Measurements from ENCODE around the gene SLC7A8.

Gene SLC7A8

DNA sequence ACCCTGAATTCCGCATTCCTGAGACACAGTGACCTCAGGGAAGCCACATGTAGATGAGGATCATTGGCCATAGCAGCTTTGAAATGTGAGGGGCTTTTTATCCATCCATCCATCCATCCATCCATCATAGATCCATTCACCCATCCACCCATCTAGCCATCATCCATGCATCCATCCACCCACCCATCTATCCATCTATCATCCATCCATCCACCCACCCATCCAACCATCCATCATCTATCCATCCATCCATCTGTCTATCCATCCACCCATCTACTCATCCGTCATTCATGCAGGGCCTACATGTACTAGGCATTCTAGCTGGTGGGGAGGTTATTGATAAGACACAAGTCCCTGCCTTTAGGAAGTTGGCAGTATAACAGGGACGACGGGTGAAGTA is 36.5 kb downstream of the SLC7A8 start:
- Histone ChIP-seq H3K9ac (ENCODE audit: low read depth in 1 of 2, low read length in 2 of 2) (no peak overlapping the region), H3K36me3 (ENCODE audit: control insufficient read depth in 1 of 2, insufficient read depth in 2 of 2, low read length in 2 of 2) (peaks cover 0 to 14% of the 10 kb centered on the region in 2 donors), H3K9me3 (ENCODE audit: control insufficient read depth in 1 of 2, low read length in 2 of 2) (no peaks in the 10 kb centered on the region), H3K27ac (ENCODE audit: low read depth, low read length) (no peak overlapping the region), H3K27me3 (ENCODE audit: control insufficient read depth in 1 of 2, insufficient read depth in 2 of 2, low read length in 2 of 2) (no peaks in the 10 kb centered on the region), H3K4me3 (ENCODE audit: low read depth in 1 of 2, low read length in 2 of 2) (no peak overlapping the region), H3K4me1 (ENCODE audit: control insufficient read depth in 1 of 2, insufficient read depth in 2 of 2, low read length in 2 of 2) (no peaks in the 10 kb centered on the region)

DNA sequence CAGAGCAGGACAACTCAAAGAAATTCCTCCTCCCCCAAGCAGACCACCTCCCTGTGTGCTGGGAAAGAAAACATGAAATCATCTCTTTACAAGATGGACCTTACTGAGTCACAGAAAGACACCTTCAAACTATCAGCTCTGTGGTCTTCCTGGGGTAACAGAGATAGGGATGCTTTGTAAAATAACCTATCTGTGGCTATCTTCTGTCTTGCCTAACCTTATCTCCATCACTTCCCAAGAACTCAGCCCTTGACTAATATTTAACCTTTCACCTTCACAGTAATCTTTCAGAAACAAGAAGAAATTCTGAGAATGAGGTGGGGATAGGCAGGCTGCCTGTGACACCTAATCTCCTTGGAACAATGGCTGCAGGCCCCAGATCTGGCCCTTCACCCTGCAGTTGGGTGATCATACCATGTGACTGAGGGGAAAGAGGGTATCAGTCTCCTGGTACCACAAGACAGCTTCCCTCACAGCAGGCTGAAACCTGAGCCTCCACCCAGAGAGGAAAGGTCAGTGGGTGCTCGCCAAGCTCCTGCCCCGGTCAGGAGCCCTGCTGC is 37.0 kb downstream of the SLC7A8 start:
- H3K9ac ChIP-seq (ENCODE audit: low read depth in 1 of 2, low read length in 2 of 2) = no peak overlapping the region
- H3K27ac ChIP-seq (ENCODE audit: low read depth, low read length) = no peak overlapping the region
- H3K4me3 ChIP-seq (ENCODE audit: low read depth in 1 of 2, low read length in 2 of 2) = no peak overlapping the region
- no peaks in the 10 kb centered on the region for H3K27me3 ChIP-seq (ENCODE audit: control insufficient read depth in 1 of 2, insufficient read depth in 2 of 2, low read length in 2 of 2)
- peaks cover 0 to 14% of the 10 kb centered on the region in 2 donors for H3K36me3 ChIP-seq (ENCODE audit: control insufficient read depth in 1 of 2, insufficient read depth in 2 of 2, low read length in 2 of 2)
- no peaks in the 10 kb centered on the region for H3K9me3 ChIP-seq (ENCODE audit: control insufficient read depth in 1 of 2, low read length in 2 of 2)
- no peaks in the 10 kb centered on the region for H3K4me1 ChIP-seq (ENCODE audit: control insufficient read depth in 1 of 2, insufficient read depth in 2 of 2, low read length in 2 of 2)

DNA sequence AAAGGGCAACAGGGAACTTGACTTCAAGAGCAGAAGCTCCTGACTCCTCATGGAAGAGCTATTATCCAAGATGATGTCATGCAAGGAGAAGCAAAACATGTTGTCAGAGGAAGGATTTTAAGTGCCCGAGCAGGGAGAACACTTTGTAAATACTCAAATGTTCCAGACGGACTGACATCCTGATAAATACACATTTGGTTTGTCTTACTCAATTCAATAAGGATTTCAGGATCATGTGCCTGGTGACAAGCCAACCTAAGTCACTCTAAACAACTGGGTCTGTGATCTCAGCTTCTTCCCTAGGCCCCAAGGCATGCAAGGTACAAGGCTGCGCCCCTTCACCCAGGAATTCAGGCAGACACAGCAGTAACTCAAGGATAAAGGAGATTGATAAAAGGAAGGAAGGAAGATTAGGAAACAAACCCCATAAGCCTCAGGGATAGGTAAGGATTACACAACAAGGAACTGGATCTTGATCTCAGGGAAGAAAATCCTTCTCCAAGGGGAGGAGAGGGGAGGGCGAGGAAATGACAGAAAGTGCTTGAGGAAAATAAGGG is 37.6 kb downstream of the SLC7A8 start:
- Histone ChIP-seq H3K4me3 (ENCODE audit: low read depth in 1 of 2, low read length in 2 of 2) (no peak overlapping the region), H3K27ac (ENCODE audit: low read depth, low read length) (no peak overlapping the region), H3K36me3 (ENCODE audit: control insufficient read depth in 1 of 2, insufficient read depth in 2 of 2, low read length in 2 of 2) (peaks cover 0 to 14% of the 10 kb centered on the region in 2 donors), H3K9ac (ENCODE audit: low read depth in 1 of 2, low read length in 2 of 2) (no peak overlapping the region), H3K4me1 (ENCODE audit: control insufficient read depth in 1 of 2, insufficient read depth in 2 of 2, low read length in 2 of 2) (no peaks in the 10 kb centered on the region), H3K9me3 (ENCODE audit: control insufficient read depth in 1 of 2, low read length in 2 of 2) (no peaks in the 10 kb centered on the region), H3K27me3 (ENCODE audit: control insufficient read depth in 1 of 2, insufficient read depth in 2 of 2, low read length in 2 of 2) (no peaks in the 10 kb centered on the region)

DNA sequence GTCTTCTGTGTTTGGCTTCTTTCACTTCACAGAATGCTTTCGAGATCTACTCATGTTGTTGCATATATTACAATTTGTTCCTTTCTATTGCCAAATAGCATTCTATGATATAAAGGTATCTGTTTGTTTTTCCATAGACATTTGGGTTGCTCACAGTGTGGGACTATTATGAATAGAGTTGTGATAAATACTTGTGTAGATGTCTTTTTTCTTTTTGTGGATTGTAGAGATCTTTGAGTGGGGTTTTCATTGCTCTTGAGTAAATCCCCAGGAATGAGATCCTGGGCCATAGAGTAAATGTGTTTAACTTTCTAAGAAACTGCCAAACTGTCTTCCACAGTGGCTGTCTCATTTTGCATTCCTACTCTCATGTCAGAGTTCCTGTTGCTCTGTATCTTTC is 39.5 kb downstream of the SLC7A8 start:
- Histone ChIP-seq H3K9ac (ENCODE audit: low read depth in 1 of 2, low read length in 2 of 2) (no peak overlapping the region), H3K27me3 (ENCODE audit: control insufficient read depth in 1 of 2, insufficient read depth in 2 of 2, low read length in 2 of 2) (no peaks in the 10 kb centered on the region), H3K36me3 (ENCODE audit: control insufficient read depth in 1 of 2, insufficient read depth in 2 of 2, low read length in 2 of 2) (peaks cover 6 to 30% of the 10 kb centered on the region in 2 donors), H3K4me1 (ENCODE audit: control insufficient read depth in 1 of 2, insufficient read depth in 2 of 2, low read length in 2 of 2) (peaks cover 0 to 5% of the 10 kb centered on the region in 2 donors), H3K4me3 (ENCODE audit: low read depth in 1 of 2, low read length in 2 of 2) (no peak overlapping the region), H3K9me3 (ENCODE audit: control insufficient read depth in 1 of 2, low read length in 2 of 2) (no peaks in the 10 kb centered on the region), H3K27ac (ENCODE audit: low read depth, low read length) (no peak overlapping the region)

DNA sequence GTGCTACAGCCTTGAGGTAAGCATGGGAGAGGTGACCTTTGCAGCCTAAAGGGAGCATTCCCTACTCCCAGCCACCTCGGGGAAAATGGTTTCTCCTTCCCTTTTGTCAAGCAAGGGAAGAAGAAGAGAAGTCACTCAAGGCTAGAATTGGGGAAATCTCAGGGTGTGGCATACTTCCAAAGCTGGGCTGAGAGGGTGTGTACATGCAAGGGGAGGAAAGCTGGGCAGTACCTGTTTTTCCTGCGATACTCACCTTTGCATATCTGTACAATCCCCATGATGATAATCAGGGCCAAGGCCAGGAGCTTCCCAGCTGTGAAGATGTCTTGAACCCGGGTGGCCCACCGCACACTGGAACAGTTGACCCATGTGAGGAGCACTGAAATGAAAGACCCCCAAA is 40.6 kb downstream of the SLC7A8 start:
- H3K27me3 ChIP-seq (ENCODE audit: control insufficient read depth in 1 of 2, insufficient read depth in 2 of 2, low read length in 2 of 2) = no peaks in the 10 kb centered on the region
- peaks cover 0 to 10% of the 10 kb centered on the region in 2 donors for H3K4me1 ChIP-seq (ENCODE audit: control insufficient read depth in 1 of 2, insufficient read depth in 2 of 2, low read length in 2 of 2)
- H3K9me3 ChIP-seq (ENCODE audit: control insufficient read depth in 1 of 2, low read length in 2 of 2) = no peaks in the 10 kb centered on the region
- H3K36me3 ChIP-seq (ENCODE audit: control insufficient read depth in 1 of 2, insufficient read depth in 2 of 2, low read length in 2 of 2) = peaks cover 6 to 31% of the 10 kb centered on the region in 2 donors
- H3K27ac ChIP-seq (ENCODE audit: low read depth, low read length) = no peak overlapping the region
- H3K4me3 ChIP-seq (ENCODE audit: low read depth in 1 of 2, low read length in 2 of 2) = no peak overlapping the region
- H3K9ac ChIP-seq (ENCODE audit: low read depth in 1 of 2, low read length in 2 of 2) = no peak overlapping the region

DNA sequence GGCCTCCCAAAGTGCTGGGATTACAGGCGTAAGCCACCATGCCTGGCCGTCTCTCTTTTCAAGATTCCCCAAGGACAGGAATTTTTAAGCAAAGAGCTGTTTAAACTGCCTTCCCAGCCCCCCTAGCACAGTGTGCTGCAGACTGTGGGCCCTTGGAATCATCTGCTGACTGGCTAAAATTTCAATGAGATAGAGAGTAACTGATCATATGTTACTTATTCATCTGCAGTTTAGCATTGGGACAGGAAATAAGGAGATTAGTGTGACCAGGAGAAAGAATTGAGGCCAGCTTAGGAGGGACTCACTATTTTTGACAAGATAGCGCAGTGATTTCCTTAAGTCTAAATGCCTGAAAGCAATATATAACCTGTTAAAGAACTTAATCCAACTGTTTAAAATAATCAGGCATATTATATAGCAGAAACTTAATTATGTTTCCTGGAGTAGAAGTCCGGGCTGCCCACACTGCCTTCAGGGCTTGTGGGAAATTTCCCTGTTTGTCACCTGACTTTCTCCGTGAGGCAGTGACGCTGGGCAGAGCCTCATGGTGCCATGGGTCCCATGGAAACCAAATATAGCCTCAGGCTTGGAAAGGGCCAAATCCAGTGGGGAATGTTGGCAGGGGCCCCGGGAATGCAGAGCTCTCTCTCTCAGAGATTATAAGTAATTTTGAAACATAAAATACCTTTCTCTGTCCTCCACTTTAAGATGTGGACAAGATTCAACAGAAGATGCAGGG is 41.6 kb downstream of the SLC7A8 start:
- Histone ChIP-seq H3K9me3 (ENCODE audit: control insufficient read depth in 1 of 2, low read length in 2 of 2) (no peaks in the 10 kb centered on the region), H3K9ac (ENCODE audit: low read depth in 1 of 2, low read length in 2 of 2) (no peak overlapping the region), H3K36me3 (ENCODE audit: control insufficient read depth in 1 of 2, insufficient read depth in 2 of 2, low read length in 2 of 2) (peaks cover 6 to 29% of the 10 kb centered on the region in 2 donors), H3K4me3 (ENCODE audit: low read depth in 1 of 2, low read length in 2 of 2) (no peak overlapping the region), H3K4me1 (ENCODE audit: control insufficient read depth in 1 of 2, insufficient read depth in 2 of 2, low read length in 2 of 2) (peaks cover 0 to 12% of the 10 kb centered on the region in 2 donors), H3K27me3 (ENCODE audit: control insufficient read depth in 1 of 2, insufficient read depth in 2 of 2, low read length in 2 of 2) (no peaks in the 10 kb centered on the region), H3K27ac (ENCODE audit: low read depth, low read length) (no peak overlapping the region)

DNA sequence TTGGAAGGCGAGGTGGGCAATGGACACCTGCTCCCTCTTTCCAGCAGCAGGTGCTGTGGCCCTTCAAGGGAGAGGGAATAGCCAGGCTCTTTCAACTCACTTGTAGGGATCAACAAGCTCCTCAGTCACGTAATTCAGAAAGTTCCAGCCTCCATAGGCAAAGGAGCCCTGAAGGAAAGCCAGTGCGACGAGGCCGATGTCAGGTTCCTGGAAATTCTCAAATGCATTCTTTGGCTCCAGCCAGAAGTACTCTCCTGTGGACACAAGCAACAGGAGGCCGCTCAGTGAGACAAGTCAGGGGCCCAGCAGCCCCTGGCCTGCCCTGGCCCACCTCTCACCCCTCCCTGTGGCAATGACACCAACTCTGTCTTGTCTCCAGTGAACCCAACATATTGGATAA is 43.1 kb downstream of the SLC7A8 start:
- H3K4me3 ChIP-seq (ENCODE audit: low read depth in 1 of 2, low read length in 2 of 2) = no peak overlapping the region
- H3K27ac ChIP-seq (ENCODE audit: low read depth, low read length) = no peak overlapping the region
- peaks cover 11 to 39% of the 10 kb centered on the region in 2 donors for H3K36me3 ChIP-seq (ENCODE audit: control insufficient read depth in 1 of 2, insufficient read depth in 2 of 2, low read length in 2 of 2)

DNA sequence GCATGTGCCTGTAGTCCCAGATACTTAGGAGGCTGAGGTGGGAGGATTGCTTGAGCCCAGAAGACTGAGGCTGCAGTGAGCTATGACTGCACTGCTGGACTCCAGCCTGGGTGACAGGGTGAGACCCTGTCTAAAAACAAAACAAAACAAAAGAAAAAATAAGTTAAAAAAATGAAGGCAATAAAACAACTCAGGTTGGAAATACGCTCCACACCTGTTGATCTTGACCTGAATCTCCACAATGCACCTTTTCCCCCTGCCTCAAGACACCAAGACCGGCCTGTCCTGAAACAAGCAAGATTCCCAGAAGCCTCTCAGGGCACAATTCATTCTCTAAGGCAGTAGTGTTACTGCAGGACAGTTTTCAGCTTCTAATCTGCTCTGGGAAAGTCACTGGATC is 43.6 kb downstream of the SLC7A8 start:
- Histone ChIP-seq H3K27me3 (ENCODE audit: control insufficient read depth in 1 of 2, insufficient read depth in 2 of 2, low read length in 2 of 2) (no peaks in the 10 kb centered on the region), H3K9ac (ENCODE audit: low read depth in 1 of 2, low read length in 2 of 2) (no peak overlapping the region), H3K27ac (ENCODE audit: low read depth, low read length) (no peak overlapping the region), H3K36me3 (ENCODE audit: control insufficient read depth in 1 of 2, insufficient read depth in 2 of 2, low read length in 2 of 2) (peaks cover 11 to 39% of the 10 kb centered on the region in 2 donors), H3K4me3 (ENCODE audit: low read depth in 1 of 2, low read length in 2 of 2) (no peak overlapping the region), H3K4me1 (ENCODE audit: control insufficient read depth in 1 of 2, insufficient read depth in 2 of 2, low read length in 2 of 2) (peaks cover 0 to 12% of the 10 kb centered on the region in 2 donors), H3K9me3 (ENCODE audit: control insufficient read depth in 1 of 2, low read length in 2 of 2) (no peaks in the 10 kb centered on the region)

More for the DNA sequence above, 43.1 kb downstream of the SLC7A8 start:
- Histone ChIP-seq H3K27me3 (ENCODE audit: control insufficient read depth in 1 of 2, insufficient read depth in 2 of 2, low read length in 2 of 2) (no peaks in the 10 kb centered on the region), H3K9ac (ENCODE audit: low read depth in 1 of 2, low read length in 2 of 2) (no peak overlapping the region), H3K9me3 (ENCODE audit: control insufficient read depth in 1 of 2, low read length in 2 of 2) (no peaks in the 10 kb centered on the region), H3K4me1 (ENCODE audit: control insufficient read depth in 1 of 2, insufficient read depth in 2 of 2, low read length in 2 of 2) (peaks cover 0 to 12% of the 10 kb centered on the region in 2 donors)

DNA sequence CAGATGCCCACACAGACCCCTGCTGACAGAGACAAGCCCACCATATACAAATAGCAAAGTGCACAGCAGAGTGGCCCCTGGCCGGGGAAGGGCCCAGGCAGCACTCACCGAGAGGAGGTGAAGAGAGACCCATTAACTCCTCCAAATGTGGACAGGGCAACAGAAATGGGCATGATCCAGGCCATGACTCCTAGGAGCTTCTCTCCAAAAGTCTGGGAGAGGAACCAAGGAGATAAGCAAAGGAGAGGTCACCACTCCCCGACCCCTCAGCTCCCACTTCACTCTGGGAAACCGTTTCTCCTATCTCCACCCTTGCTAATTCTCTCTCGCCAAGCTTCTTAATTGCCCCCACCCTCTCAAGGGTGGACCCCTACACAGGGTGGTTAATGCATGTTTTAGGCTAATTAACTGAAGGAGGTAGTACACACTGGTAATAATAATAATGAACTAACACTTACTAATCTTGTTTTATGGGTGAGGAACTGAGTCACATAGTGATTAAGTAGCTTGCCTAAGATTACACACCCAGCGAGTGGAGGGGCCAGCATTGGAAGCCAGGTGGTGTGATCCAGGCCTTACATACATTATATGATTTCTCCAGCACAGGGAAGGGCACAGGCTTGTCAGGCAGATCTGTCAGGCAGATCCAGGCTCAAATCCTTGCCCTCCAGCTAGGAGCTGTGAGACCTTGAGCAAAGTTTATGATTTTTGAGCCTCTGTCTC is 45.5 kb downstream of the SLC7A8 start:
- Histone ChIP-seq H3K9me3 (ENCODE audit: control insufficient read depth in 1 of 2, low read length in 2 of 2) (no peaks in the 10 kb centered on the region), H3K4me3 (ENCODE audit: low read depth in 1 of 2, low read length in 2 of 2) (no peak overlapping the region), H3K4me1 (ENCODE audit: control insufficient read depth in 1 of 2, insufficient read depth in 2 of 2, low read length in 2 of 2) (peaks cover 0 to 12% of the 10 kb centered on the region in 2 donors), H3K36me3 (ENCODE audit: control insufficient read depth in 1 of 2, insufficient read depth in 2 of 2, low read length in 2 of 2) (peaks cover 11 to 38% of the 10 kb centered on the region in 2 donors), H3K27ac (ENCODE audit: low read depth, low read length) (no peak overlapping the region), H3K27me3 (ENCODE audit: control insufficient read depth in 1 of 2, insufficient read depth in 2 of 2, low read length in 2 of 2) (no peaks in the 10 kb centered on the region), H3K9ac (ENCODE audit: low read depth in 1 of 2, low read length in 2 of 2) (no peak overlapping the region)

Data from duodenal mucosa (tissue), 2 donors.